ENCODE data around the gene GPA33. TPM values are rescaled to one million over a fixed set of nuclear protein-coding genes. Genes with fewer than 3 reads are reported as not detected.

Gene GPA33
- total RNA-seq, 4 donors from 2014 or later = 0.10 TPM; not detected in 3

GRCh38 chr1:167089939-167090313 is 251 bp downstream of the GPA33 start:
- no peak for DNase-seq (ENCODE audit: low spot score in 2 of 2)
- no peak overlapping the region for H3K4me3 ChIP-seq (ENCODE audit: low read depth, poor library complexity, severe bottlenecking)
- intact Hi-C loops (cut with DNase I; ENCODE audit: low total_unique reads) = no loop called here
- WGBS, 2 donors = 35 to 53% methylated on average over 2 of the region's 2 CpGs
- TF ChIP-seq POLR2A (IDR thresholded peaks at IDR 0.05) (no peak), CTCF (IDR thresholded peaks at IDR 0.05) (no peak)

GRCh38 chr1:167088746-167089417 is 1.3 kb downstream of the GPA33 start:
- no peak for DNase-seq (ENCODE audit: low spot score in 2 of 2)
- H3K4me3 ChIP-seq (ENCODE audit: low read depth, poor library complexity, severe bottlenecking) = no peak overlapping the region
- WGBS, 2 donors = 73 to 76% methylated on average over 6 of the region's 6 CpGs
- no peak for TF ChIP-seq POLR2A (IDR thresholded peaks at IDR 0.05)
- no peak for TF ChIP-seq CTCF (IDR thresholded peaks at IDR 0.05)
- intact Hi-C loops (cut with DNase I; ENCODE audit: low total_unique reads) = no loop called here

GRCh38 chr1:167086768-167087167 is 3.4 kb downstream of the GPA33 start:
- WGBS, 2 donors = 73 to 88% methylated on average over 3 of the region's 3 CpGs
- intact Hi-C loops (cut with DNase I; ENCODE audit: low total_unique reads) = no loop called here
- H3K4me3 ChIP-seq (ENCODE audit: low read depth, poor library complexity, severe bottlenecking) = no peak overlapping the region
- no peak for DNase-seq (ENCODE audit: low spot score in 2 of 2)
- TF ChIP-seq CTCF (IDR thresholded peaks at IDR 0.05) (no peak), POLR2A (IDR thresholded peaks at IDR 0.05) (no peak)

- intact Hi-C loops (cut with DNase I; ENCODE audit: low total_unique reads) = no loop called here
- no peak overlapping the region for H3K4me3 ChIP-seq (ENCODE audit: low read depth, poor library complexity, severe bottlenecking)
- TF ChIP-seq CTCF (IDR thresholded peaks at IDR 0.05) (no peak), POLR2A (IDR thresholded peaks at IDR 0.05) (no peak)
- WGBS, 2 donors = 66 to 79% methylated on average over 6 to 7 of the region's 7 CpGs
- no peak for DNase-seq (ENCODE audit: low spot score in 2 of 2)
Measured at GRCh38 chr1:167086033-167086432, 4.1 kb downstream of the GPA33 start.

GRCh38 chr1:167084757-167085156 is 5.4 kb downstream of the GPA33 start:
- TF ChIP-seq POLR2A (IDR thresholded peaks at IDR 0.05) = no peak
- TF ChIP-seq CTCF (IDR thresholded peaks at IDR 0.05) = no peak
- H3K4me3 ChIP-seq (ENCODE audit: low read depth, poor library complexity, severe bottlenecking) = no peak overlapping the region
- intact Hi-C loops (cut with DNase I; ENCODE audit: low total_unique reads) = no loop called here
- no peak for DNase-seq (ENCODE audit: low spot score in 2 of 2)

GRCh38 chr1:167083871-167084270 is 6.3 kb downstream of the GPA33 start:
- WGBS, 2 donors = 59 to 91% methylated on average over 3 of the region's 3 CpGs
- H3K4me3 ChIP-seq (ENCODE audit: low read depth, poor library complexity, severe bottlenecking) = no peak overlapping the region
- DNase-seq (ENCODE audit: low spot score in 2 of 2) = no peak
- TF ChIP-seq CTCF (IDR thresholded peaks at IDR 0.05) = no peak
- no peak for TF ChIP-seq POLR2A (IDR thresholded peaks at IDR 0.05)
- intact Hi-C loops (cut with DNase I; ENCODE audit: low total_unique reads) = no loop called here
